Coronary artery (tissue), 2 donors: ENCODE measurements around the gene AGBL1.

ENCODE experiments used
- DNase-seq: peaks from one replicate; pipeline ENCODE4 v3.0.0-alpha.2; 2017; ENCODE audit warnings: low spot score
- H3K27ac ChIP-seq, 2 donors: fragments of 200-600 bp; sonication (generic); one replicate each; pipeline ENCODE4 v1.5.1; 2016 to 2019
- H3K4me3 ChIP-seq: fragments of 200-600 bp; sonication (generic); 2 replicates; pipeline ENCODE4 v1.5.1; 2016; ENCODE audit warnings: mild to moderate bottlenecking, moderate library complexity
- CTCF ChIP-seq: fragments of 200-600 bp; sonication (generic); IDR thresholded peaks from one replicate; pipeline ENCODE4 v1.5.1; 2019; ENCODE audit warnings: antibody characterized with exemption

Gene AGBL1

GRCh38 chr15:86403914-86404583 is 324.4 kb downstream of the AGBL1 start:
- no peak overlapping the region for H3K4me3 ChIP-seq
- no peak overlapping the region for H3K27ac ChIP-seq
- no peak for DNase-seq
- no peak for TF ChIP-seq CTCF

- Histone ChIP-seq H3K27ac (no peak overlapping the region), H3K4me3 (no peak overlapping the region)
- TF ChIP-seq CTCF: no peak
- DNase-seq: no peak
Observed at GRCh38 chr15:86408261-86408660, 328.6 kb downstream of the AGBL1 start.

- Histone ChIP-seq H3K27ac (no peak overlapping the region), H3K4me3 (no peak overlapping the region)
- no peak for DNase-seq
- TF ChIP-seq CTCF: no peak
Observed at GRCh38 chr15:86411916-86412315, 332.2 kb downstream of the AGBL1 start.

- no peak for DNase-seq
- Histone ChIP-seq H3K4me3 (no peak overlapping the region), H3K27ac (no peak overlapping the region)
- TF ChIP-seq CTCF: no peak
Observed at GRCh38 chr15:86413191-86413590, 333.5 kb downstream of the AGBL1 start.

GRCh38 chr15:86425746-86426145 is 346.1 kb downstream of the AGBL1 start:
- no peak overlapping the region for H3K27ac ChIP-seq
- no peak overlapping the region for H3K4me3 ChIP-seq
- no peak for DNase-seq
- no peak for TF ChIP-seq CTCF

GRCh38 chr15:86432861-86433260 is 353.2 kb downstream of the AGBL1 start:
- no peak for DNase-seq
- TF ChIP-seq CTCF: no peak
- Histone ChIP-seq H3K27ac (no peak overlapping the region), H3K4me3 (no peak overlapping the region)

GRCh38 chr15:86433983-86434382 is 354.3 kb downstream of the AGBL1 start:
- no peak overlapping the region for H3K27ac ChIP-seq
- no peak for TF ChIP-seq CTCF
- no peak for DNase-seq
- H3K4me3 ChIP-seq: no peak overlapping the region
